NOMO-1 (cell line): ENCODE measurements around the gene TXNL4A.
A peak's percentile ranks its signal among the peaks of the same experiment; 100 is the strongest.

Experiments
- DNase-seq, 2 experiments: peaks; one replicate each; lab custom pipeline; 2025; ENCODE audit not compliant: unreplicated experiment in 2 of 2; lab: John Stamatoyannopoulos, UW

TXNL4A gene

DNA sequence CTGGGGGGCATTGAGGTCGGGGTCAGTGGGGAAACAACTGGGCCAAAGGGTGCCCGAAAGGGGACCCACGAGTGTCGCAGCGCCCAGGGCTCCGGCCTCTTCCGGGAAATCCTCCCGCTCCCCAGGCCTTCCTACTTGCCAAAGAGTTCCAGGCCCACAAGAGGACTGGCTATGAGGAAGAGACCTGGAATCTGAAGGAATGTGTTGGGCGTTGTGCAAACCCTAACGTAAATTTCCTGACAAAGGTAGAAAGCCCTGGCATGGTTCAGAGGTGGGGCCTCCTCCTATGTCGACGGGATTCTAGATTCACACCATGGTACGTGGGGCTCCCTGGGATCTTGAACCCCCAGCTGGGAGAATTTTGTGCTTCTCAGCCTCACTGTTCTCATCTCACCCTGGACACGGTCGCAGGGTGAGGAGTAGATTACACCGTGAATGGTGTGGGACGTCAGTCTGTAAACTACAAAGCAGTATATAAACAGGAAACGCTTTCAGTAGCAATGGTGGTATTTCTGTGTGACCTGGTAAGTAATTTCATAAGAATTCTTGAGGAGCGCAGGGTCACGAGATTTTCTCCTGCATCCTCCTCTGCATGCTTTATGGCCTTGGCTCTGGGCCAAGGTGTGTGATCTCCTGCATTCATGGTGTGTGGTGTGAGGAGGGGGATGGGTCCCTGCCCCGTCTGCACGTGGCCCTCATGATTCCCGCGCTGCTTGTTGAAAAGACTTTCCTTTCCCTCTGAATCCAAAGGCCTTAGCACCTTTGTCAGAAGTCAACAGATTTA is 23.1 kb downstream of the TXNL4A start:
- peak; percentile 29 to 63 for DNase-seq

DNA sequence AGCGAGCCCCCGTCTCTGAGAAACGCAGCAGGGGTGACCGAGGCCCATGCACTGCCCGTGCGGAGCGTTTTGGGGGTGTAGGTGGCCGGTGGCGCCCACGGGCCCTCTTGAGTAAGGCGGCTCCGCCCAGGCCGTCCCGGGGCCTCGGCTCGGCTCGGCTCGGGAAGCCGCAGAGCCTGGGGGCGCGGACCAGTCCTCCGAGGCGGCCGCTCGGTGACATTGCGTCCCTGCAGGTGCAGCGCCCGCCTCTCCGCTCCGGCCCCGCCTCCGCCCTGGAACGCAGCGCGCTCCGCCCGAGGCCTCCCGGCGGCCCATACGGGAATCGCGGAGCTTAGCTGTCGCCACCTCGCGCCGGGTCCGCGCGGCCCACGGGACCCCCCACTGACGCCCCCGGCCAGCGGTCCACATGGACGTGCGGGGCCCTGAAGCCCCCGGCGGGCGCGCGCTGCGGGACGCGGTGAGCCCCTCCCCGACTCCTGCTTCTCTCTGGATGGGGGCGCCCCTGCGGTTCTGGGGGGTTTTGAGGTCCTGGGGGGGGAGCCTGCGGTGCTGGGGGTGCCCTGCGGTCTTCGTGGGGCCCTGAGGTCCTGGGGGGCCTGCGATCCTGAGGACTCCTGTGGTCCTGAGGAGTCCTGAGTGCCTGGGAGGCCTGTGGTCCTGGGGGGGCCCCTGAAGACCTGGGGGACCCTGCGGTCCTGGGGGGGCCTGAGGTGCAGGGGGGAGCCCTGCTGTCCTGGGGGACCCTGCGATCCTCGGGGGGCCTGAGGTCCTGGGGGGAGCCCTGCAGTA is 23.8 kb downstream of the TXNL4A start, which contains the start of gene HSBP1L1:
Gene HSBP1L1 (plus strand): TSS at position 314 of the 789 bp plus-strand sequence. CDS start 93 bp downstream, at position 407.
- DNase-seq = peak; percentile 76 to 79

DNA sequence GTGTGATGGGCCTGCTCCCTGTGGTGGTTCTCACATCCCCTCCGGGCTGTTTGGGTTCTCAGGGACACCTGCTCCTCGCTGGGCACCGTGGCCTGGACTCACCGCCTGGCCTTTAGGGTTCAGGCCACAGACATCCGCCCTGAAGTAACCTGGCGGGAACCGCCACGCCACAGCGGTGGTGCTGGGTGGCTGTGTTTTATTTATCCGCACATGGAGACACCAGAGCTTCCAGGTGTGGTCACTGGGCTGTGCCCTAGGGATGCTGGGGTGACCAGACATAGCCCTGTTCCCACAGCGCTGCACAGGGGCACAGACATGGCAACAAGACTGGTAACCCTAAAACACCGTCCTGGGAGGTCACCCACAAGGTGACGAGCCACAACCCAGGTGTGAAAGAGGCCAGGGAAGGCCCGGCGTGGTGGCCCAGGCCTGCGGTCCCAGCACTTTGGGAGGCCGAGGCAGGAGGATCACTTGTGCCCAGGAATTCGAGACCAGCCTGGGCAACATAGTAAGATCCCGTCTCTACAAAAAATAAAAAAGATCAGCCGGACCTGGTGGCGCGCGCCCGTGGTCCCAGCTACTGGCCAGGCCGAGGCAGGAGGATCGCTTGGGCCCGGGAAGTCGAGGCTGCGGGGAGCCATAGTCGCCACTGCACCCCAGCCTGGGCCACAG is 24.6 kb downstream of the TXNL4A start:
- DNase-seq = no peak

DNA sequence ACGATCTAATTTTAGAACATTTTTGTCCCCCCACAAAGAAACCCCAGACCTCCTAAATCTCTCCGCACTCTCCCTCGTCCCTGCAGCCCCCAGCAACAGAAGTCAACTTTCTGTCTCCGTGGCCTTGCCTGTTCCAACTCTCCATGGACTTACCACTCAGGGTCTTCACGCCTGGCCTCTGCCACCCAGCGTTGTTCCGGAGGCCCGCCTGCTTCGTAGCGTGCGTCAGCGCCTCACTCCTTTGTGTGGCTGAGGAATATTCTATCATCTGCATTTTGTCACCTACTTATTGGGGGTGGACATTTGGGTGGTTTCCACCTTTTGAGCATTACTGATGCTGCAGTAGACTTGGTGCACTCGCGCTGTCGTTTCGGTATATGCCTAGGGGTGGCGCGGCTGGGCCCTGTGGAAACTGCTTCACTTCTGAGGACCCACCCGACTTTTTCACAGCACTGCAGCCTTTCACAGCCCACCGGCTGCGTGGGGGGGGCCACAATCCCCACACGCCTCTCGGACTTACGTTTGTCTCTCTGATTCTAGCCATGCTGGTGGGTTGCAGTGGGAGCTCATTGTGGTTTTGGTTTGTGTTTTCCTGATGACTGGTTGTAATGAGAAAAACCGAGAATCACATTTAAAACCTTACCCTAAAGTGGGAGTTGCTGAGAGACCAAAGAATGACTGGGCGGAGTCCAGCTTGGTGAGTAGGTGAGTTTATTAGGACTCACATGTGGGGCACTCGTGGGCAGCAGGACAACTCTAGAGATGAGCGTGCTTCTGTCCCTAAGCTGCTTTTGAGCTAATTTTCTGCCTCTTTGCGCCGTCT is 25.3 kb downstream of the TXNL4A start:
- DNase-seq = no peak

DNA sequence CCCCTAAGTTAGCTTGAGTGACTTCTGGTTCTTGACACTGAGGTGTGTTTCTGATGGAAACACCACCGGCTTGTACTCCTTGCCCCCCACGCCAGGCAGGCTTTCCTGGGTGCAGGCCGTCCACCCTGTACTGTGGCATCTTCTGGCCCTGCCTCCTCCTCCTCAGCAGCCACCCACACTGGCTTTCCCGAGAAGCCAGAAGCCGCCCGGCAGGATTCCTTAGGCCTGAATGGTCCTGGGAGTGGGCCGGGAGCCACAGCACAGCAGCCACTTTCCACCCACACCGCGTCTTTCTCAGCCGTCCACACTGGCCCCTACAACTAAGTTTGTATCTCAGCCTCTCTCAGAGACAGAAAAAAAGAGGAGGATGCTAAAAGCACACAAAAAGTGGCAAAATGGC is 26.1 kb downstream of the TXNL4A start:
- DNase-seq = no peak

DNA sequence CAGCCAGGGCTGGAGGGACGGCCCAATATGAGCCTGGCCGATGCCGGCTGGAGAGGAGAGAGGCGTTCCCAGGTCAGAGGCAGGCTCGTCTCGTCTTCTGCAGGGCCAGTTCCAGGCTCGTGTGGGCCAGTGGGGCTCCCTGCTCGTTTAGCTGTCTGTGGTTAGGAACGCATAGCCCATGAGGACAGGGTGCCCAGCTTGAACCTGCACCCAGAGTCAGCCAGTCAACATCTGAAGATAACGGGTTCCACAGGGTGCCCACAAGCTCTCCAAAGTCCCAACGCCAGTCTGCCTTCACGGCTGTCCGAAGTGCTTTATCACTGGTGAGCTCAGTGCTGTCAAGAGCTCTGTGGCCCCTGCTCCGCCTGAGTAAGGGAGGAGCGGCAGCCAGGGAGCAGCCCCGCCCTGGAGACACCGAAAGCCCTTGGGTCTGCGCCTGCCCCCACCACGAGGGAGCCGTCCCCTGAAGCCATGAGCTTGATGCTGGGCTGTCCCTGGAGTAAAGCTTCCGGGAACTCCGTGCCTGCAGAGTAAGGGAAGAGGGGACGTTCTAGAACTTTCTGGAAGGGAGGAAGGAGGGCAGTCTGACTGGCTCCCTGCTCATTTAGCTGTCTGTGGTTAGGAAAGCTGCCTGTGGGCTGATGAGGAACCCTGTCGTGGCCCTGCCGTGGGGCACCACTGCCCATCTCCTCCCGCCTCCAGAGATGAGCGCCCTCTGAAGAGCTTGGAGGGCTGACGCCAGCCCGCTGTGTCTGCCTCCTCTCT is 26.7 kb downstream of the TXNL4A start:
- no peak for DNase-seq

DNA sequence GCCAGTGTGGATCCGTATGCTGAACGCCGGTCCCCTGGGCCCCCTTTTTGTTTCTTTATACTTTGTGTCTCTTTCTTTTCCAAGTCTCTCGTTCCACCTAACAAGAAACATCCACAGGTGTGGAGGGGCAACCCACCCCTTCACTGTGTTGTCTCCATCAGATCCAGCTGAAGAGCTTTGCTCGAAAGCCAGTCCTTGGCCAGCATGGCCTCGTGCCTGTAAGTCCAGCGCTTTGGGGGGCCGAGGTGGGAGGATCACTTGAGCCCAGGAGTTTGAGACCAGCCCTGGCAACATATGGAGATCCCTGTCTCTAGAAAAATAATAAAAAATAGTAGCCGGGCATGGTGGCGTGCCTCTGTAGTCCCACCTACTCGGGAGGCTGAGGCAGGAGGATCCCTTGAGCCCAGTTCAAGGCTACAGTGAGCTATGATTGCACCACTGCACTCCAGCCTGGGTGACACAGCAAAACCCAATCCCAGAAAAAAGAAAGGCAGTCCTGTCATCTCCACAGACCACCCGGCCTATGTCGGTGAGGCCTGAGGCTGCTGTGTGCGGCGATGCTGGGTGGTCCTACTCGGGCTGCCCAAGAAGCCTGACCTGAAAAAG is 27.3 kb downstream of the TXNL4A start:
- no peak for DNase-seq

DNA sequence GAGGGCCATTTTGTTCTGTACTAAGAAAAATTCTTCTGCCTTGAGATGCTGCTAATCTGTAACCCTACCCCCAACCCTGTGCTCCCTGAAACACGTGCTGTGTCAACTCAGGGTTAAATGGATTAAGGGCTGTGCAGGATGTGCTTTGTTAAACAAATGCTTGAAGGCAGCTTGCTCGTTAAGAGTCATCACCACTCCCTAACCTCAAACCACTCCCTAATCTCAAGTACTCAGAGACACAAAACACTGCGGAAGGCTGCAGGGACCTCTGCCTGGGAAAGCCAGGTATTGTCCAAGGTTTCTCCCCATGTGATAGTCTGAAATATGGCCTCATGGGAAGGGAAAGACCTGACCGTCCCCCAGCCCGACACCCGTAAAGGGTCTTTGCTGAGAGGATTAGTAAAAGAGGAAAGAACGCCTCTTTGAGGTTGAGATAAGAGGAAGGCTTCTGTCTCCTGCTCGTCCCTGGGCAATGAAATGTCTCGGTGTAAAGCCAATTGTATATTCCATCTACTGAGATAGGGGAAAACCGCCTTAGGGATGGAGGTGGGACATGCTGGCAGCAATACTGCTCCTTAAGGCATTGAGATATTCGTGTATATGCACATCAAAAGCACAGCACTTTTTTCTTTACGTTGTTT is 28.1 kb downstream of the TXNL4A start:
- DNase-seq = peak in 1 of 2 experiments; percentile 30

DNA sequence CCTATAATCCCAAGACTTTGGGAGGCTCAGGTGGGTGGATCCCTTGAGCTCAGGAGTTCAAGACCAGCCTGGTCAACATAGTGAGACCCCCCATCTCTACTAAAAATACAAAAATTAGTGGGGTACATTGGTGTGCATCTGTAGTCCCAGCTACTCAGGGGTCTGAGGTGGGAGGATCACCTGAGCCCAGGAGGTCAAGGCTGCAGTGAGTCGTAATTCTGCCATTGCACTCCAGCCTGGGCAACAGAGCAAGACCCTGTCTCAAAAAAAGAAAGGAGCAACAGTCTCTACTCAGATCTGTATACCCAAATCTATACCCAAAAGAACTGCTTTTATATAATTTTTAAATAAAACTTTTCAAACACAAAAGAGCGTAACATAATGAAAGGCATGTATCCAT is 29.4 kb downstream of the TXNL4A start:
- DNase-seq = no peak

DNA sequence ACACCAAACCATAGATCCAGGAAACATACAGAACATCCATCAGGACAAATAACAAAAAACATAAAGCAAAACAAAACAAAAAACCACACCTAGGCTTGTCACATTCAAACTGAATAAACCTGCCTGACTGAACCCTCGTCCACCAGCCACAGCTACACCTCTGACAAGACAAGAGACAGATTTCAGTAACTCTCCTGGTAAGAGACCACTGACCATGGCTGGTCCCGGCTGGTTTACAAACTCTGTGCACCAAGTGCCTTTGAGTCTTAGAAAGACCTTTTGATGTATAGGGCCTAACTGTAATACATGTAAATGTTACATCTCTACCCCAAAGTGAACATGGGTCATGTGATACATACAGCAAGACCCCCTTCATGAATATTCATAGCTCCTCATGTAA is 32.1 kb downstream of the TXNL4A start:
- DNase-seq = no peak

DNA sequence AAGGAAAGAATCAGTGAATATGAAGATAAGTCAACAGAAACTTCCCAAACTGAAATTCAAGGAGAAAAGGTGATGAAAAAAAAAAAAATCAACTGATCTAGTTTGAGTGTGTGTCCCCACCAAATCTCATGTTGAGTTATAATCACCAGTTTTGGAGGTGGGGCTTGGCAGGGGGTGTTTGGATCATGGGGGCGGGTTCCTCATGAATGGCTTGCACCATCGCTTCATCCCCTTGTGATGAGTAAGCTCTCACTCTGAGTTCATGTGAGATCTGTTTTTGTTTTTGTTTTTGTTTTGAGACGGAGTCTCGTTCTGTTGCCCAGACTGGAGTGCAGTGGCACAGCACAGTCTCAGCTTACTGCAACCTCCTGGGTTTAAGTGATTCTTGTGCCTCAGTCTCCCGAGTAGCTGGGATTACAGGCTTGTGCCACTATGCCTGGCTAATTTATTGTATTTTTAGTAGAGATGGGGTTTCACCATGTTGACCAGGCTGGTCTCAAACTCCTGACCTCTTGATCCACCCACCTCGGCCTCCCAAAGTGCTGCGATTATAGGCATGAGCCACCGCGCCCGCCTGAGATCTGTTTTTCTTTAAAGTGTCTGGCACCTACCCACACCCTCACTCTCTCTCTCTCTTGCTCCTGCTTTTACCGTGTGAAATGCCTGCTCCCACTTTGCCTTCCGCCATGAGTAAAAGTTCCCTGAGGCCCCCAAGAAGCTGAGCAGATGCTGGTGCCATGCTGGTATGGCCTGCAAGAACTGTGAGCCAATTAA is 32.9 kb downstream of the TXNL4A start:
- DNase-seq = no peak

DNA sequence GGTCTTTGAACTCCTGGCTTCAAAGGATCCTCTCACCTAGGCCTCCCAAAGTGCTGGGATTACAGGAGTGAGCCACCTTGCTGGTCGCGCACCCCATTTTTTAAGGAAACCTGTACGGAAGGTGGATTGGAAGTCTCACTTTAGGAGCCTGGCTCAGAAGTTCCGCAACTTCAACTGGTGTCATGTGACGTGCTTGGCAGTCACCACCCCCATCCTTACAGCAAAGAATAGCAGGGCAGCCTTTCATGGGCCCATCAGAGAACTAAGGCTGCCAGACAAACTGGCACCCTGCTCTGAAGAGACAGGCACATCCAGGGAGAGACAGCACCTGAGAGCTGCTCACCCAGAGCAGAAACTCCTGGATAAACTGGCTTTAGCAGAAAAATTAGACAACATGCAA is 33.6 kb downstream of the TXNL4A start:
- no peak for DNase-seq

DNA sequence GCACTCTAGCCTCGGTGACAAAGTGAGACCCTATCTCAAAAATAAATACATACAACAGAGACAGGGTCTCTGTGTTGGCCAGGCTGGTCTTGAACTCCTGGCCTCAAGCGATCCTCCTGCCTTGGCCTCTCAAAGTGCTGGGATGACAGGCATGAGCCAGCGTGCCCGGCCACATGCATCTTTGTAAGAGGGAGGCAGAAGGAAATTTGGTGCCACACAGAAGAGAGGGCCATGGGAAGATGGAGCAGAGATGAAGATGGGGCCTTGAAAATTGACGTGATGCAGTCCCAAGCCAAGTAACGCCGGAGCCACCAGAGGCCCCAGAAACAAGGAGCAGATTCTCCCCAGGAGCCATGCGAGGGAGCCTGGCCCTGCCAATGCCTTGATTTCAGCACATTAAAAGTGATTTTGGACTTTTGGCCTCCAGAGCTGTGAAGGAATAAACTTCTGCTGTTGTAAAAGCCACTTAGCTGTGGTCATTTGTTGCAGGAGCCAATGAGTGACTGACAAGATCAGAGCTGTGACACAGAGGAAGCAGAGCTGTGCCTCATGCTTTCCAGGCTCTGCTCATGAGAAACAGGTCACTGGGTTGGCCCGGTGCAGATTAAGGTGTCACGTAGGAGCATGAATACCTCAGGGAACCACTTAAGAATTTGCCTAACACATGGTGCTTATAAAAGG is 34.3 kb downstream of the TXNL4A start:
- DNase-seq = no peak

DNA sequence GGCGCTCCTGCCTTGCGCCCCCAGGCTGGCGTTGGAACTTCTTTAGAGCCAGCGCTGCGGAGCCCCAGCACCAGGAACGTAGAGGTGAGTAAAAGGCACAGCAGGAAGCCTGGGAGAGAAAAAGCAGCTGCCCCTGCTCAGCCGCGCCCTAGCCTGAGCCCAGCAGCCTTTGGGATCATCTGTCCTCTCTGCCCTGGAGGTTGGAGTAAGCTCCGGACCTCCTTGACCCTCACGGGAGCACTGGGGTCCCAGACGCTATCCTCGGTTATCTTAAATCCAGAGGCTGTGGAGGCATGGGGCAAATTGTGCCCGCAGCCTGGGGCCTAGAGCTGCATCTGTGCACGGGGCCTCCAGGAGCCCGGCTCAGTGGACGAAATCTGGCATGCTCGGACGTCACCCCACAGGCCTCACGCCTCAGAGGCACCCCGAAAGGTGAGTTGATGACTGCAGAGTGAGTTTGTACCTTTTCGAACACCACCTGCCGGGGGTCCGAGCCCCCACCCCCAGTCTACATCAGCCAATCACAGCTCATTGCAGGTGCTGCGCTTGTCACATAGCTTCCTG is 35.3 kb downstream of the TXNL4A start:
- no peak for DNase-seq

DNA sequence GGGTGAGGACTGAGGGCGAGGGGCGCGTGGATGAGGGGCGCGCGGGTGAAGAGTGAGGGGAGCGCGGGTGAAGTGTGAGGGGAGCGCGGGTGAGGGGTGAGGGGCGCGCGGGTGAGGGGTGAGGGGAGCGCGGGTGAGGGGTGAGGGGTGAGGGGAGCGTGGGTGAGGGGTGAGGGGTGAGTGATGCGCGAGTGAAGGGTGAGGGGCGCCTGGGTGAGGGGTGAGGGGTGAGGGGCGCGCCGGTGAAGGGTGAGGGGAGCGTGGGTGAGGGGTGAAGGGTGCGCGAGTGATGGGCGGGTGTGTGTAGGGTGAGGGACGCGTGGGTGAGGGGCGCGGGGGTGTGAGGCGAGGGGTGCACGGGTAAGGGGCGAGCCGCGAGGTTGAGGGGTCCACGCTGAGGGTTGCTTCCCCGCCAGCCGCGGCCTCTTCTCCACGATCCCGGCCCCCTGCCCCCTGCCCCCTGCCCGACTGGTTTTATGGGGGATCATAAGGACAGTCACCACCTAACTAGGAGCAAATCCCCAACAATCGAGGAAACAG is 35.8 kb downstream of the TXNL4A start:
- DNase-seq = no peak

DNA sequence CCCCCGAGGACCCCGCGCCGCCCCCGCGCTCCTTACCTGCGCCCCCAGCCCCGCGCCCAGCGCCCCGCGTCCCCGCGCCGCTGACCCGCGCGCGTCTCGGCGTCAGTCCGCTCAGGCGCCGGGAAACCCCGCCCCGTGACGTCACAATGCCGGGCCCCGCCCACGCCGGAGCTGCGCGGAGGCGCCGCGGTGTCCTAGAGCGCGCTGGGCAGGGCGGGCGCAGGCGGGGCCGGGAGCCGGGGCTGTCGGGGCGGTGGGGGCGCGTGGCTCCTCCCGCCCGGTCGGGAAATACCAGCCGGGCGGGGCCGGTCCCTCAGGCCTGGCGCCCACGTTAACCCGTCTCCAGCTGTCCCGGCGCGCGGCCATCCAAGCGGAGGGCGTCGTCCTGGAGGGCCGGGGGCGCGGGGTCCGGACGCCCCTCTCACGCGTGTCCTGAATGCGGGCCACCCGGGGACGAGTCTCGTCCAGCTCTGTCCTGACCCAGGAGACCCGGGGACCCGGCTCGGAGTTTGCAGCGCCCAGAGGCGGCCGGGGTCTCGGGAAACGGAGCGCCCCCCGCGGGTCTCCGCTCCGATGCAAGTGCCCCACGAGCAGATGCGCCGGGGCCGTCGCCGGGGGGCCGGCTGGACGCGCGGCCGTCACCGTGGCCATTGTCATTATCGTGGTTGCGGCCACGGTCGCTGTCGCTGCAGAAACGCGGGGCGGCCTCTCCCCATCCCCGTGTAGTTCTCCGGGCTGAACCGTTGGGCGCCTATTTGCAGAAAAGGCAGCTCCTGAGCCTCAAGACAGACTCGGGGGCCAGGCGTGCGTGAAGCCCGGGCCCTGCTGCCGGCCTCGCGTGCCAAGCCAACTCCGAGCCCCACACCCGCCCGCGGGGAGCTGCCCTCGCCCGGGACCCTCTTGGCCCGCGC is 36.6 kb downstream of the TXNL4A start, which contains the start of gene SLC66A2:
Gene SLC66A2 (minus strand): TSS at position 109 of the 911 bp plus-strand sequence. CDS start 727 bp downstream, outside the sequence.
- DNase-seq = peak; percentile 71 to 84
